IMR-90 (cell line): Measurements from ENCODE around the gene DYNC2LI1. TPM values are rescaled to one million over a fixed set of nuclear protein-coding genes. Genes with fewer than 3 reads are reported as not detected.

Experiments
- ATAC-seq: fragments of 200-7000 bp; cut with Tn5 transposase; 2 replicates; pipeline ENCODE4 v1.9.1; 2020; ENCODE audit warnings: low read depth, mild to moderate bottlenecking, moderate library complexity
- BruUV-seq: library from RNA; stranded (reverse); fragments of 400-500 nt; replicated peaks from 2 replicates; lab custom pipeline; 2021; lab: Mats Ljungman, UMichigan
- CTCF ChIA-PET: fragments of 300-600 bp; formaldehyde crosslinking; extraction: SDS; loops from one replicate; lab custom pipeline; 2021; ENCODE audit warnings: antibody characterized with exemption; lab: Yijun Ruan, JAX
- POLR2A ChIA-PET: fragments of 300-600 bp; sonication (Branson Sonifier 250); formaldehyde crosslinking; loops from one replicate; lab custom pipeline; 2022; ENCODE audit warnings: antibody characterized with exemption; ENCODE audit not compliant: unreplicated experiment; lab: Charles Lee
- DNase-seq: peaks from one replicate; pipeline ENCODE4 v3.0.0; 2013
- H2AFZ ChIP-seq: replicated peaks from 2 replicates; pipeline ENCODE3; 2013; ENCODE audit warnings: low read length, mild to moderate bottlenecking; ENCODE audit not compliant: poor library complexity
- H2AK5ac ChIP-seq: 2 replicates; pipeline ENCODE4 v1.6.1; 2013; ENCODE audit warnings: low read depth, low read length, inconsistent platforms
- H2AK9ac ChIP-seq: replicated peaks from 2 replicates; pipeline ENCODE3; 2013; ENCODE audit warnings: mild to moderate bottlenecking, low read depth, low read length, moderate library complexity; ENCODE audit not compliant: poor library complexity
- H2BK120ac ChIP-seq: 2 replicates; pipeline ENCODE4 v1.6.1; 2013; ENCODE audit warnings: low read depth, low read length, inconsistent platforms
- H2BK15ac ChIP-seq: 3 replicates; pipeline ENCODE4 v1.6.1; 2013; ENCODE audit warnings: low read depth, low read length, inconsistent platforms
- H2BK20ac ChIP-seq: 2 replicates; pipeline ENCODE4 v1.6.1; 2013; ENCODE audit warnings: low read depth, mild to moderate bottlenecking, inconsistent platforms, low read length, moderate library complexity
- H2BK5ac ChIP-seq: 2 replicates; pipeline ENCODE4 v1.6.1; 2013; ENCODE audit warnings: mild to moderate bottlenecking, low read depth, low read length, inconsistent platforms; ENCODE audit not compliant: poor library complexity, severe bottlenecking
- H3K14ac ChIP-seq: replicated peaks from 2 replicates; pipeline ENCODE4 v1.6.1; 2013; ENCODE audit warnings: low read depth, low read length, inconsistent platforms
- H3K18ac ChIP-seq: 2 replicates; pipeline ENCODE4 v1.6.1; 2013; ENCODE audit warnings: low read depth, low read length, control low read depth
- H3K23ac ChIP-seq: 2 replicates; pipeline ENCODE4 v1.6.1; 2013; ENCODE audit warnings: low read depth, low read length, inconsistent platforms
- H3K27ac ChIP-seq: 2 replicates; pipeline ENCODE4 v1.5.1; 2013; ENCODE audit warnings: mild to moderate bottlenecking, control low read depth, low read length; ENCODE audit not compliant: insufficient read depth
- H3K27me3 ChIP-seq: 2 replicates; pipeline ENCODE4 v1.6.1; 2013; ENCODE audit warnings: low read length; ENCODE audit not compliant: control insufficient read depth, insufficient read depth
- H3K36me3 ChIP-seq: 2 replicates; pipeline ENCODE4 v1.6.1; 2013; ENCODE audit warnings: low read length, mixed read lengths; ENCODE audit not compliant: control insufficient read depth, insufficient read depth
- H3K4ac ChIP-seq: 2 replicates; pipeline ENCODE4 v1.6.1; 2013; ENCODE audit warnings: low read depth, low read length, inconsistent platforms
- H3K4me1 ChIP-seq: 2 replicates; pipeline ENCODE4 v1.6.1; 2013; ENCODE audit warnings: low read length, mixed read lengths; ENCODE audit not compliant: control insufficient read depth, insufficient read depth
- H3K4me2 ChIP-seq: 2 replicates; pipeline ENCODE4 v1.6.1; 2013; ENCODE audit warnings: low read depth, mild to moderate bottlenecking, control low read depth, low read length, moderate library complexity
- H3K4me3 ChIP-seq: 2 replicates; pipeline ENCODE4 v1.5.1; 2013; ENCODE audit warnings: low read depth, mild to moderate bottlenecking, control low read depth, low read length, moderate library complexity; ENCODE audit not compliant: insufficient read depth
- H3K56ac ChIP-seq: 2 replicates; pipeline ENCODE4 v1.6.1; 2013; ENCODE audit warnings: low read length, inconsistent platforms; ENCODE audit not compliant: insufficient read depth; ENCODE audit errors: extremely low read depth
- H3K79me1 ChIP-seq, 2 experiments: 2 replicates each; pipeline ENCODE4 v1.6.1; 2013; ENCODE audit warnings: low read length in 2 of 2, inconsistent platforms in 1 of 2, low read depth in 1 of 2
- H3K9ac ChIP-seq: 2 replicates; pipeline ENCODE4 v1.6.1; 2013; ENCODE audit warnings: low read depth, low read length, control low read depth
- H3K9me1 ChIP-seq: 2 replicates; pipeline ENCODE4 v1.6.1; 2013; ENCODE audit warnings: low read length, inconsistent platforms; ENCODE audit not compliant: insufficient read depth
- H3K9me3 ChIP-seq: 2 replicates; pipeline ENCODE4 v1.6.1; 2013; ENCODE audit warnings: low read length; ENCODE audit not compliant: control insufficient read depth, insufficient read depth
- H4K20me1 ChIP-seq: 2 replicates; pipeline ENCODE4 v1.6.1; 2013; ENCODE audit warnings: low read length, inconsistent platforms; ENCODE audit not compliant: insufficient read depth
- H4K5ac ChIP-seq: 2 replicates; pipeline ENCODE4 v1.6.1; 2013; ENCODE audit warnings: mild to moderate bottlenecking, low read depth, low read length, control low read depth
- H4K8ac ChIP-seq, 2 experiments: 2 replicates each; pipeline ENCODE4 v1.6.1; 2013; ENCODE audit warnings: low read depth in 2 of 2, low read length in 2 of 2, control low read depth in 1 of 2, inconsistent platforms in 1 of 2
- H4K91ac ChIP-seq: 2 replicates; pipeline ENCODE4 v1.6.1; 2013; ENCODE audit warnings: low read depth, low read length, inconsistent platforms; ENCODE audit not compliant: insufficient read depth
- CEBPB ChIP-seq: IDR thresholded peaks from 2 replicates; pipeline ENCODE4 v1.6.1; 2012; ENCODE audit warnings: low read depth, low read length, improper control_type of control experiment
- FOS ChIP-seq: fragments of 150-350 bp; IDR thresholded peaks from 2 replicates; pipeline ENCODE4 v1.6.1; 2016; ENCODE audit warnings: low read depth, low read length
- MAFK ChIP-seq: IDR thresholded peaks from 2 replicates; pipeline ENCODE4 v1.6.1; 2012; ENCODE audit warnings: low read depth, low read length, improper control_type of control experiment
- MXI1 ChIP-seq: IDR thresholded peaks from 2 replicates; pipeline ENCODE4 v1.6.1; 2012; ENCODE audit warnings: low read depth, mild to moderate bottlenecking, low read length, moderate library complexity, borderline replicate concordance
- NFE2L2 ChIP-seq: fragments of 150-350 bp; IDR thresholded peaks from 2 replicates; pipeline ENCODE4 v1.6.1; 2016; ENCODE audit warnings: low read depth, mild to moderate bottlenecking, low read length
- POLR2A ChIP-seq: IDR thresholded peaks from 2 replicates; pipeline ENCODE4 v1.6.1; 2012; ENCODE audit warnings: mild to moderate bottlenecking, low read depth, low read length
- RAD21 ChIP-seq: IDR thresholded peaks from 2 replicates; pipeline ENCODE4 v1.6.1; 2012; ENCODE audit warnings: low read length, improper control_type of control experiment
- RCOR1 ChIP-seq: IDR thresholded peaks from 2 replicates; pipeline ENCODE4 v1.6.1; 2012; ENCODE audit warnings: mild to moderate bottlenecking, low read length, improper control_type of control experiment; ENCODE audit not compliant: insufficient replicate concordance
- SMC3 ChIP-seq: fragments of 150-350 bp; IDR thresholded peaks from 2 replicates; pipeline ENCODE4 v1.6.1; 2016; ENCODE audit warnings: low read depth, mild to moderate bottlenecking, antibody characterized with exemption, low read length, moderate library complexity
- WGBS, 2 experiments: methylation state at CpG; one replicate each; pipeline versions ENCODE4 v1.1.5 to v1.1.7; 2013; ENCODE audit warnings: missing lambda C conversion rate in 2 of 2; ENCODE audit not compliant: insufficient read length in 1 of 2; ENCODE audit errors: extremely low coverage in 2 of 2; 5-methylcytosine and 5-hydroxymethylcytosine counted together
- dilution Hi-C: fragments of 300-500 bp; cut with HindIII; formaldehyde crosslinking; loops from one replicate; pipeline ENCODE4 v1.14.3; 2018; ENCODE audit warnings: low sequenced_read_pairs; ENCODE audit not compliant: unreplicated experiment
- in situ Hi-C: fragments of 300-500 bp; cut with MboI; formaldehyde crosslinking; loops from 3 replicates; pipeline ENCODE4 v1.14.3; 2019; ENCODE audit warnings: low sequenced_read_pairs, inconsistent platforms, mixed read lengths
- intact Hi-C: fragments of 100-400 bp; cut with micrococcal nuclease; formaldehyde crosslinking; loops from 2 replicates; pipeline ENCODE4 v1.10.0; 2022
- polyA plus RNA-seq, 3 experiments: library from polyadenylated mRNA; depleted of rRNA; stranded (reverse); fragments of >200 nt; gene quantifications; 2 replicates each; pipeline ENCODE4 v1.2.3, GENCODE V29; 2012; ENCODE audit warnings: low replicate concordance in 1 of 3
- total RNA-seq: library from RNA; depleted of rRNA; stranded (reverse); fragments of >200 nt; gene quantifications from 2 replicates; pipeline ENCODE4 v1.2.3, GENCODE V29; 2012
- TF ChIP-seq, protein P1 (sequence below): fragments of 150-350 bp; IDR thresholded peaks from 2 replicates; pipeline ENCODE4 v1.6.1; 2016; ENCODE audit warnings: low read depth, mild to moderate bottlenecking, low read length, moderate library complexity, borderline replicate concordance

The DYNC2LI1 gene
- total and polyA plus RNA-seq, 2 of the 4 experiments (the other 2 are of a cell fraction), result 5.2 to 10.4 TPM

DNA sequence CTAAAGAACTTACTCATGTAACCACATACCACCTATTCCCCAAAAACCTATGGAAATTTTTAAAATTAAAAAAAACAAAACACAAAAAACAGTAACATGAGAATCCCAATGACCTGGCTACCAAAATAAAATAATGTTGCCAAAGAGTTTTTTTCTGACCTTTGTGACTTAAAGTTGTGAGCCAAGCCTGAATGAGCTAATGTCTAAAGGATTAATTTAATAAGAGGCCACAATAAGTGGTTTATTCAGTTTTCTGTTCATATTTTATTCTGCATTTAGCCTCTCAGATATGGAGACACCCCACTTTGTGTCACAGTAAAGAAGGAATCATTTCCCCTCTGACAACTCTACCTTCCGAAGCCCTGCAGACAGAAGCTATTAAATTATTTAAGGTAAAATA, 42.6 kb upstream of the DYNC2LI1 start:
- Histone ChIP-seq H3K9me1 (peaks cover 1% of the 10 kb centered on the region; the same call in 1 of the 2 replicates), H3K36me3 (peaks cover 2% of the 10 kb centered on the region; the same call in 1 of the 2 replicates), H4K91ac (no peak overlapping the region), H3K4ac (no peak overlapping the region), H2BK15ac (no peak overlapping the region), H3K23ac (no peak overlapping the region), H2BK5ac (no peak overlapping the region), H3K79me1 (no peaks in the 10 kb centered on the region), H3K14ac (no peak overlapping the region), H4K20me1 (no peaks in the 10 kb centered on the region), H4K5ac (no peak overlapping the region), H2AK9ac (no peak overlapping the region), H3K4me3 (no peak overlapping the region), H2BK120ac (no peak overlapping the region), H3K27me3 (no peaks in the 10 kb centered on the region), H3K9ac (no peak overlapping the region), H3K56ac (no peak overlapping the region), H3K9me3 (no peaks in the 10 kb centered on the region), H2AFZ (no peak overlapping the region), H3K18ac (no peak overlapping the region), H4K8ac (no peak overlapping the region), H3K4me2 (no peak overlapping the region), H3K4me1 (peaks cover 3% of the 10 kb centered on the region; the same call in 1 of the 2 replicates), H3K27ac (no peak overlapping the region), H2AK5ac (no peak overlapping the region), H2BK20ac (no peak overlapping the region)
- ATAC-seq (no peak), DNase-seq (no peak)
- dilution Hi-C loops (no loop called here), intact Hi-C loops (no loop called here), in situ Hi-C loops (no loop called here)
- CTCF ChIA-PET, result interaction anchor here (0.7 kb wide), 1 partner anchor 28 kb away, joined by 3 read pairs; no protein-coding TSS in a partner anchor
- TF ChIP-seq NFE2L2 (no peak), CEBPB (no peak), SMC3 (no peak), FOS (no peak), MXI1 (no peak), RAD21 (no peak), POLR2A (no peak), MAFK (no peak), RCOR1 (no peak)
- TF ChIP-seq, protein P1, sequence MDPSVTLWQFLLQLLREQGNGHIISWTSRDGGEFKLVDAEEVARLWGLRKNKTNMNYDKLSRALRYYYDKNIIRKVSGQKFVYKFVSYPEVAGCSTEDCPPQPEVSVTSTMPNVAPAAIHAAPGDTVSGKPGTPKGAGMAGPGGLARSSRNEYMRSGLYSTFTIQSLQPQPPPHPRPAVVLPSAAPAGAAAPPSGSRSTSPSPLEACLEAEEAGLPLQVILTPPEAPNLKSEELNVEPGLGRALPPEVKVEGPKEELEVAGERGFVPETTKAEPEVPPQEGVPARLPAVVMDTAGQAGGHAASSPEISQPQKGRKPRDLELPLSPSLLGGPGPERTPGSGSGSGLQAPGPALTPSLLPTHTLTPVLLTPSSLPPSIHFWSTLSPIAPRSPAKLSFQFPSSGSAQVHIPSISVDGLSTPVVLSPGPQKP, result no peak
- POLR2A ChIA-PET, result no interaction called here
- WGBS, 2 experiments, result no CpG with 5 or more reads among the region's 1 CpG
- BruUV-seq, result no TSS peak
